NCI-H446 (cell line): ENCODE results near the gene SH2D3C.

ENCODE experiments used
- DNase-seq, 2 experiments: peaks; one replicate each; lab custom pipeline; 2025; lab: John Stamatoyannopoulos, UW

SH2D3C gene

DNA sequence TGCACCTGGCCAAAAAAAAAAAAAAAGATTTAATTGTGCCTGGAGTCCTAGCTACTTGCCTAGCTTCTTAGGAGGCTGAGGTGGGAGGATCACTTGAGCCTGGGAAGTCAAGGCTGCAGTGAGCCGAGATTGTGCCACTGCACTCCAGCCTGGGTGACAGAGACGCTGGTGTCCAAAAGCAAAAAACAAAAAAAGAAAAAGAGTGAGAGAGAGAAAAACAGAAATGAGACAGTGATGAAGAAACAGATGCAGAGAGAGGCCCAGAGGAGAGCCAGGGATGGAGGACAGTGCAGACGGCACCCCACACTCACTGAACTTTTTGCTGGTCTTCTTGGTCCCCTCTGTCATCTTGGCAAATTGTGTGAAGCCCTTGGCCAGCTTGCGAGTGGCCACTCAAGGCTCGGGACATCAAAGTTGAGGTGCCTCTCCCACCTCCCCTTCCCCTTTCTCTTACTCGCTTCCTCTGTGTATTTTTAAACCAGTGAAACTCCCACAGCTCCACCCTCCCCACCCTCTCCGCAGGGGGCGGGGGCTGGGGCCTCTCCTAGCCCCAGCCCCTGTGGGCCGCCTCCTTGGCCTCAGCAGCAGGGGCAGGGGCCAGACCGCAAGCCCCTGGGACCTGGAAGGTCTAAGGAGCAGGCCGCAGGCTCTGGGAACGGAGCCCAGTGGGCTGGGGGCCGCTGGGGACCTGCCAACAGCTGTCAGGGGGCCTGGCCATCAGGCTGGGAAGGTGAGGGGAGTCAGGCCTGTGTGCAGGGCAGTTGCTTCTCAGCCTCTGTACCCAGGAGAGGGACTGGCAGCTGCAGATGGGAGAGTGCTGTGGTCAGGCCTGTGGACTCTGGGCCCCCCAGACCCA, at the start of gene SH2D3C:
TSS of gene SH2D3C (minus strand) at position 387 of the 856 bp plus-strand sequence. CDS start at position 348, 39 bp downstream.
- DNase-seq: no peak

DNA sequence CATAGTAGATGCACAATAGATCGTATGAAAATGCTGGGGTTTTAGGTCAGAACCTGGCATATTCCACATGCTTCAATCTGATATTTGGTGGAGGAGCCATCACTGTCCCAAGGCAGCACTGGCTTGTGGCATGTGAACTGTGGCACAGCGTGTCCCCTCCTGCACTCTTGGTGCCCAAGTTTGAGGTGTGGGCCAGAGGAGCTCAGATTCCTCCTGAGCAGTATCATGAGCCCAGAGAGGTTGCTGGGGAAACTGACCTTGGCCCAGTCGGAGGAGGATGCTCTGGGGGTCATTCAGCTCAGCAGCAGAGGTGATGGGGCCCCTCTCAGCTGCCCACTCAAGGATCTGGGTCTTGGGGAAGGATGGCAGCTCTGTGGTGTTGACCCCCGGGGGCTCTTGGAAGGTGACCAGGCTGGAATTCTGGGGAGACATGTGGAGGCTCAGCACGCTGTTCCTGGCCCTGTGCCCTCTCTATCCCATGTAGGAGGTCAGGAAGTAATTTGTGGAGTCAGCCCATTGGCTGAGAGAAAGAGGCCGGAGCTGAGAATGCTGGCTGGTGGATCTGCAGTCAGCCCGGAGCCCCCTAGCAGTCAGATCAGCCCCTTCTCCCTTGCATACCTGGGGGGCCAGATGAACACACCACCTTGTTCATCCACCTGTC, 47.9 kb upstream of the SH2D3C start:
- DNase-seq: no peak

- no peak for DNase-seq
Measured at GRCh38 chr9:127825319-127826051, 47.0 kb upstream of the SH2D3C start.

- DNase-seq: no peak
Measured at GRCh38 chr9:127822108-127822507, 43.6 kb upstream of the SH2D3C start.

- DNase-seq: no peak
Measured at GRCh38 chr9:127818574-127818973, 40.1 kb upstream of the SH2D3C start.

DNA sequence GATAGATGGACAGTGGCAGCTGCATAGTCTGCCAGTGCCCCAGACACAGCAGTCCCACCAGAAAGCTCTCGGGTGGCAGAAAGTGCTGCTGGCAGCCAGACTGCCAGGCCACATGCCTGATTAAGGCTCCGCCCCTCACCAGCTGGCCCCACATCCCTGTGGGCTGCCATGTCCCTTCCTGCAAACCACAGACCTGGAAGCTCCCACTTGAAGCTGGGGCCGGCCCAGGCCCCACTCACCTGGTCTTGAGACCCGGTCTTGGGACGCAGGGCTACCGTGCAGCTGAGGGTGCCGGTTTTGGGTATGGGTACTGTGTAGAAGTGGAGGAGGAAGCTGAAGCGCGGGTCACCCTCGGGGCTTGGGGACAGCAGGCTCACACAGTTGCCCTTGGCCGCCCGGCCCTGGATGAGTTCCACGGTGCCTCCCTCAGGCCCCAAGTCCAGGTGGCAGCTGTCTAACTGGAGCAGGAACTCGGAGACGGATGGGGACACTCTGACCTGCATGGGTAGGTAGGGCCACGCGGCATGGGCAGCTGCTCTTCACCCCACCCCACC, 39.5 kb upstream of the SH2D3C start:
- peak in 1 of 2 experiments; percentile 14 for DNase-seq

DNA sequence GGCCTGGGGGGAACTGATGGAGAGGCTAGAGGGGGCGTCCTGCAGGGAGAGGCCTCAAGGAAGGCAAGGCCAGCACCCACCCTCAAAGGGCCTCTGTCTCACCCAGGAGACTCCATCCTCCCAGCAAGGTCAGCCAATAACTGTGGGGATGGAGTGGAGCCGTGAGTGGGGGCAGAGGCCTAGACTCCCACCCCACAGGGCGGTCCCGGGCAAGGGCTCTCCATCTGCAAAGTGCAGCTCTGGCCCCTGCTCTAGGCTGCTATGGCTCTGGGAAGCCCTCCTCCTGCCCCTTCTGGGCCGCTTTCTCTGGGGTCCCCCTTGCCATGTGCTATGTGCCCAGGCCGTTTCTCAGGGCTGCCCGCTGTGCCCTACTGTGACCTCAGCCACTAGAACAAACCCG, 38.3 kb upstream of the SH2D3C start:
- DNase-seq: no peak

GRCh38 chr9:127816362-127816725, 37.9 kb upstream of the SH2D3C start:
- DNase-seq: no peak

- no peak for DNase-seq
Measured at GRCh38 chr9:127815512-127816361, 37.3 kb upstream of the SH2D3C start.

DNA sequence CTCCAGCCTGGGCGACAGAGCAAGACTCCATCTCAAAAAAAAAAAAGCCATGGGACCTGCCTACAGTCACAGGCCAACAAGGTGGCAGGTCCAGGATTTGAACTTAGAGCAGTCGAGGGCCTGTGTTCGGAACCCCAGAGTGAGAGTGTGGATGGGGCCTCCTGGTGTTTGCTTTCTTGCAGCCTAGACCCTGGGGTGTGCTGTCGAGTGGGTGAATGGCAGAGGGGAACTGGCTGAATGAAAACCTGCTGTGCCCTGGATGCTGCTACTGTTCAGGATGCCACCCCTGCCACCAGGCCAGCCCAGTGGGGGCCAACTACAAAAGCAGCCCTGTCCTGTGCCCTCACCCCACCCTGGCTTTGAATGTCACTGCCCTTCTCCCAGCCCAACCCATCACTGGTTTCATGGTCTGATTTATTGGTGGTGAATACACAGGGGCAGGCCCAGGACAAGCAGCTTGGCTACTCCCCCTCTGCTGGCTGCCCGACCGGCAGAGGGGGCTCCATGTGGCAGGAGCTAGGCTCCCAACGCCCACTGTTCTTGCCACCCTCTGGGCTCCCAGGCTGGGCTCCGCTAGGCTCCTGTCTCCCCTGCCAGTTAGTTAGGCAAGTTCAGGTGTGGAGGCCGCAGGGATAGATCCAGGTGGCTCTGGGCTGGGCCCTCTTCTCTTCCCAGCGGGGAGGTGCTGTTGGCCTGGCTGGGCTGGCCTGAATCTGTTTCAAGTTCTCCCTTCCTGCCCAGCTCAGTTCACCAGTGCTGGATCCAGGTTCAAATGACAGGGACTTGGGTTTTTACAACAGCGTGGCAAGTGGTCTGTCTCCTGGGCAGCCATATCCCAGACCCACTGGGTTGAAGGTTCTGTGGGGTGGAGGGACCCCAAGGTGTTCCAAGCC, 36.4 kb upstream of the SH2D3C start:
- DNase-seq: no peak

DNA sequence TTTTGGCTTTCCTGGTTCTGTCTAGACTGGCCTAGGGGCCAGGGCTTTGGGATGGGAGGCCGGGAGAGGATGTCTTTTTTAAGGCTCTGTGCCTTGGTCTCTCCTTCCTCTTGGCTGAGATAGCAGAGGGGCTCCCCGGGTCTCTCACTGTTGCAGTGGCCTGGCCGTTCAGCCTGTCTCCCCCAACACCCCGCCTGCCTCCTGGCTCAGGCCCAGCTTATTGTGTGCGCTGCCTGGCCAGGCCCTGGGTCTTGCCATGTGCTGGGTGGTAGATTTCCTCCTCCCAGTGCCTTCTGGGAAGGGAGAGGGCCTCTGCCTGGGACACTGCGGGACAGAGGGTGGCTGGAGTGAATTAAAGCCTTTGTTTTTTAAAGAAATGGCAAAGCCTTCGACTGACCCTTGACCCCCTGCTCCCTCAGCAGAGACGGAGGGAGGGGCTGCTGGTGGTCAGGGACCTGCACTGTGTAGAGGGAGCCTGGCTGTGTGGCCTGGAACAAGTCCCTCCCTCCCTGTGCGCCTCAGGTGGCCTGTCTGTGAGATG, 35.3 kb upstream of the SH2D3C start:
- DNase-seq: no peak

DNA sequence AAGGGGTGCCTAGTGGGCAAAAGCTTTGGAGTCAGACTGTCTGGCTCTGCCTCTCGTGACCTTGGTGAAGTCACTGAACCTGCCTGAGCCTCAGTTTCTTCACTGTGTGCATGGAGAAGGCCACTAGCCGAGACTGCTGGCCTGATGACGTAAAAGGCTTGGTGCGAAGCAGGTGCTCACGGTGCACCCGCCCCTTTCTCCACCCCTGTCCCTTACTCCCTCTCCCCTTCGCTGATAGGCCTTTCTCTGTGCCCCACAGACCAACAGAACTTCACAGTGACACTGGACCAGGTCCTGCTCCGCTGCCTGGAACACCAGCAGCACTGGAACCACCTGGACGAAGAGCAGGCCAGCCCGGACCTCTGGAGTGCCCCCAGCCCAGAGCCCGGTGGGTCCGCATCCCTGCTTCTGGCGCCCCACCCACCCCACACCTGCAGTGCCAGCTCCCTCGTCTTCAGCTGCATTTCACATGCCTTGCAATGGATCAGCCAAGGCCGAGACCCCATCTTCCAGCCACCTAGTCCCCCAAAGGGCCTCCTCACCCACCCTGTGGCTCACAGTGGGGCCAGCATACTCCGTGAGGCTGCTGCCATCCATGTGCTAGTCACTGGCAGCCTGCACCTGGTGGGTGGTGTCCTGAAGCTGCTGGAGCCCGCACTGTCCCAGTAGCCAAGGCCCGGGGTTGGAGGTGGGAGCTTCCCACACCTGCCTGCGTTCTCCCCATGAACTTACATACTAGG, 34.6 kb upstream of the SH2D3C start:
- DNase-seq: no peak

DNA sequence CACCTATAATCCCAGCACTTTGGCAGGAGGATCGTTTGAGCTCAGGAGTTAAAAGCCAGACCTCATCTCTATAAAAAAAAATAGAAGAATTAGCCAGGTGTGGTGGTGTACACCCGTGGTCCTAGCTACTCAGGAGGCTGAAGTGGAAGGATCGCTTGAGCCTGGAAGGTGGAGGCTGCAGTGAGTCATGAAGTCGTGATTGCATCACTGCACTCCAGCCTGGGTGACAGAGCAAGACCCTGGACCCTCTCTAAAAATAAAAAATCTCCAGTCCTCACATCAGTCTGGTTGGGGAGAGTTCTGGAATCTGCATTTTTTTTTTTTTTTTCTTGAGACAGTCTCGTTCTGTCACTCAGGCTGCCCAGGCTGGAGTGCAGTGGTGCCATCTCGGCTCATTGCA, 33.5 kb upstream of the SH2D3C start:
- DNase-seq: no peak

- DNase-seq: no peak
Measured at GRCh38 chr9:127810378-127811187, 32.1 kb upstream of the SH2D3C start.

GRCh38 chr9:127809540-127810377, 31.3 kb upstream of the SH2D3C start:
- no peak for DNase-seq

- no peak for DNase-seq
Measured at GRCh38 chr9:127809002-127809539, 30.6 kb upstream of the SH2D3C start.

DNA sequence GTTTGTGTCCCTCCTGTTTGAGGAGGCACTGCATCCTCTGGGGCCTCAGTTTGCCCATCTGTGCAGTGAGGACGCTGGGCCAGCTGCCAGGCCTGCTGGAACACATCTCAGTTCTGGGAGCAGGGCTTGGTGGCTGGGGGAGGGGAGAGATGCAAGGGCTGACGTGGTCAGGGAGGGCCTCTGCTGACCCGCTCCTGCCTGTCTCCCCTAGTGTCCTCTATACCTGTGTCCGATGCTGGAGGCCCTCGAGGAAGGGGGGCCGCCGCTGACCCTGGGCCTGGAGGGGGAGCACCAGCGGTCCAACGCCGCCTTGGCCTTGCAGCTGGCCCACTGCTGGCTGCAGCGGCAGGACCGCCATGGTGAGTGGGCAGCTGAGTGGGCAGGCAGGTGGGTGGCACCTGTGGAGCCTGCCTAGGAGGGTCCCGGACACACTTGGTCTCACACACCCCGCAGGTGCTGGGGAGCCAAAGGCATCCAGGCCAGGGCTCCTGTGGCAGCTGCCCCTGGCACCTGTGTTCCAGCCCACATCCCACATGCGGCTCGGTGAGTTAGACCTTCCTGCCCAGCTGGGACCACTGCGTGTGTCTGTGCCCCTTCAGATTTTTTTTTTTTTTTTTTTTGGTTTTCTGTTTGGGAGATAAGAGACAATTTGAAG, 30.0 kb upstream of the SH2D3C start:
- no peak for DNase-seq
